Hypothalamus (tissue), 51 donors: ENCODE measurements around the gene ITGAL.
"Not testable (repeated sequence)": the region's sequence is repeated elsewhere in the genome, so short reads cannot be mapped to it uniquely, and the experiment has no call there.

Source experiments
- DNase-seq, 51 donors: peaks; one replicate each; lab custom pipeline; 2025; lab: John Stamatoyannopoulos, UW

The ITGAL gene

GRCh38 chr16:30490210-30490609 lies 17.7 kb downstream of the ITGAL start:
- no peak for DNase-seq

GRCh38 chr16:30491229-30491628 lies 18.7 kb downstream of the ITGAL start:
- no peak for DNase-seq

GRCh38 chr16:30491744-30492308 lies 19.3 kb downstream of the ITGAL start:
- DNase-seq, result no peak

- peak in 1 of 51 donors; percentile 97 for DNase-seq
These were observed 21.5 kb downstream of the ITGAL start for GRCh38 chr16:30493941-30494488.

GRCh38 chr16:30494709-30495108 lies 22.2 kb downstream of the ITGAL start:
- peak in 1 of 51 donors; percentile 64 for DNase-seq

- no peak for DNase-seq
These were observed 26.7 kb downstream of the ITGAL start for GRCh38 chr16:30499284-30499683.

- no peak for DNase-seq
These were observed 31.1 kb downstream of the ITGAL start for GRCh38 chr16:30503403-30504296.

GRCh38 chr16:30509081-30509765 lies 36.7 kb downstream of the ITGAL start:
- no peak for DNase-seq

- DNase-seq, result no peak
These were observed 37.9 kb downstream of the ITGAL start for GRCh38 chr16:30510376-30510938.

- DNase-seq, result no peak
These were observed 39.0 kb downstream of the ITGAL start for GRCh38 chr16:30511509-30511908.

GRCh38 chr16:30515275-30515674 lies 42.7 kb downstream of the ITGAL start:
- no peak for DNase-seq

- no peak for DNase-seq
These were observed 46.0 kb downstream of the ITGAL start for GRCh38 chr16:30518552-30518951.

GRCh38 chr16:30519120-30520049 lies 46.8 kb downstream of the ITGAL start:
- DNase-seq, result peak in 1 of 51 donors; percentile 85

- DNase-seq, result no peak
These were observed 48.9 kb downstream of the ITGAL start for GRCh38 chr16:30521476-30521872.

- peak in 1 of 51 donors; percentile 100 for DNase-seq
These were observed 49.5 kb downstream of the ITGAL start for GRCh38 chr16:30521873-30522641.

GRCh38 chr16:30522702-30523463 lies 50.3 kb downstream of the ITGAL start:
- DNase-seq, result not testable (repeated sequence)

GRCh38 chr16:30523768-30524574 lies 51.4 kb downstream of the ITGAL start:
- peak in 7 of 51 donors; percentile 4 to 19 (median 9) for DNase-seq
